CD14-positive monocyte (primary cell): ENCODE measurements around the gene FDPS. TPM values are rescaled to one million over a fixed set of nuclear protein-coding genes. Genes with fewer than 3 reads are reported as not detected.

Experiments used
- DNase-seq, 3 donors: peaks; one replicate each; pipeline ENCODE4 v3.0.0-alpha.2; 2011 to 2022
- H2AFZ ChIP-seq: 2 replicates; pipeline ENCODE4 v1.6.0; 2012; ENCODE audit warnings: mild to moderate bottlenecking, low read depth, low read length, inconsistent platforms; ENCODE audit not compliant: insufficient read depth, poor library complexity, severe bottlenecking
- H3K27ac ChIP-seq, 2 donors: 1 replicate in 1 of 2; 2 replicates in 1 of 2; pipeline ENCODE4 v1.5.1; 2012 to 2013; ENCODE audit warnings: low read length in 2 of 2, control low read depth in 1 of 2, inconsistent platforms in 1 of 2, low read depth in 1 of 2, mild to moderate bottlenecking in 1 of 2
- H3K27me3 ChIP-seq, 2 donors: one replicate each; pipeline versions ENCODE4 v1.6.0 to v1.6.1; 2011 to 2013; ENCODE audit warnings: low read length in 2 of 2; ENCODE audit not compliant: control insufficient read depth in 2 of 2, insufficient read depth in 2 of 2
- H3K36me3 ChIP-seq, 2 donors: replicated peaks in 1 of 2; 1 replicate in 1 of 2; 2 replicates in 1 of 2; pipeline versions ENCODE4 v1.5.1 to v1.6.1; 2012 to 2013; ENCODE audit warnings: low read length in 2 of 2, control low read depth in 1 of 2, inconsistent platforms in 1 of 2, mild to moderate bottlenecking in 1 of 2; ENCODE audit not compliant: insufficient read depth in 2 of 2, control insufficient read depth in 1 of 2
- H3K4me1 ChIP-seq, 2 donors: 1 replicate in 1 of 2; 2 replicates in 1 of 2; pipeline versions ENCODE4 v1.5.1 to v1.6.1; 2012 to 2013; ENCODE audit warnings: low read length in 2 of 2, control low read depth in 1 of 2, inconsistent platforms in 1 of 2, mild to moderate bottlenecking in 1 of 2, moderate library complexity in 1 of 2; ENCODE audit not compliant: insufficient read depth in 2 of 2, control insufficient read depth in 1 of 2
- H3K4me2 ChIP-seq: replicated peaks from 2 replicates; pipeline ENCODE3; 2012; ENCODE audit warnings: low read length, moderate library complexity, mild to moderate bottlenecking; ENCODE audit not compliant: poor library complexity, severe bottlenecking; ENCODE audit errors: extremely low read depth
- H3K4me3 ChIP-seq, 3 experiments: fragments of 200-600 bp in 1 of 3; sonication (generic) in 1 of 3; replicated peaks in 1 of 3; 1 replicate in 2 of 3; 2 replicates in 1 of 3; pipeline ENCODE4 v1.5.1; 2011 to 2013; ENCODE audit warnings: low read length in 3 of 3, mild to moderate bottlenecking in 3 of 3, control low read depth in 2 of 3, low read depth in 2 of 3, inconsistent platforms in 1 of 3, moderate library complexity in 1 of 3
- H3K79me2 ChIP-seq: 2 replicates; pipeline ENCODE4 v1.6.0; 2012; ENCODE audit warnings: mild to moderate bottlenecking, control low read depth, inconsistent platforms, low read length, moderate library complexity; ENCODE audit not compliant: insufficient read depth
- H3K9ac ChIP-seq: 2 replicates; pipeline ENCODE4 v1.6.0; 2017; ENCODE audit warnings: low read length, mild to moderate bottlenecking; ENCODE audit not compliant: insufficient read depth, poor library complexity, severe bottlenecking
- H3K9me3 ChIP-seq, 2 donors: replicated peaks in 1 of 2; 1 replicate in 1 of 2; 2 replicates in 1 of 2; pipeline versions ENCODE4 v1.5.1 to v1.6.1; 2012 to 2013; ENCODE audit warnings: low read length in 2 of 2, control low read depth in 1 of 2; ENCODE audit not compliant: control insufficient read depth in 1 of 2, insufficient read depth in 1 of 2
- H4K20me1 ChIP-seq: 2 replicates; pipeline ENCODE4 v1.6.0; 2012; ENCODE audit warnings: mild to moderate bottlenecking, low read length, control low read depth, moderate library complexity; ENCODE audit not compliant: insufficient read depth
- H3K27ac Mint-ChIP-seq, 7 donors: one replicate each; pipeline ENCODE4 v1.8.0; 2020; ENCODE audit warnings: mild to moderate bottlenecking in 7 of 7, mixed read lengths in 7 of 7, moderate library complexity in 6 of 7, inconsistent platforms in 2 of 7
- H3K27me3 Mint-ChIP-seq, 3 donors: one replicate each; pipeline ENCODE4 v1.8.0; 2021 to 2022; ENCODE audit warnings: low read depth in 3 of 3, mild to moderate bottlenecking in 3 of 3, mixed read lengths in 3 of 3, moderate library complexity in 3 of 3, inconsistent platforms in 1 of 3
- H3K36me3 Mint-ChIP-seq, 2 donors: one replicate each; pipeline ENCODE4 v1.8.0; 2020; ENCODE audit warnings: mixed read lengths in 2 of 2, inconsistent platforms in 1 of 2, mild to moderate bottlenecking in 1 of 2
- H3K4me1 Mint-ChIP-seq: one replicate; pipeline ENCODE4 v1.8.0; 2020; ENCODE audit warnings: mild to moderate bottlenecking, mixed read lengths
- H3K4me3 Mint-ChIP-seq, 2 donors: one replicate each; pipeline ENCODE4 v1.8.0; 2020; ENCODE audit warnings: mild to moderate bottlenecking in 2 of 2, mixed read lengths in 2 of 2, moderate library complexity in 1 of 2
- H3K9me3 Mint-ChIP-seq, 7 donors: one replicate each; pipeline ENCODE4 v1.8.0; 2020 to 2022; ENCODE audit warnings: mixed read lengths in 7 of 7, mild to moderate bottlenecking in 6 of 7, moderate library complexity in 6 of 7, inconsistent platforms in 2 of 7
- WGBS: methylation state at CpG from one replicate; pipeline ENCODE4 v1.1.5; 2013; ENCODE audit warnings: missing lambda C conversion rate; ENCODE audit not compliant: insufficient coverage; 5-methylcytosine and 5-hydroxymethylcytosine counted together
- intact Hi-C, 2 donors: fragments of 100-400 bp; cut with micrococcal nuclease; formaldehyde crosslinking; loops; one replicate each; pipeline versions ENCODE4 v1.15.0 to v1.15.1; 2023
- polyA plus RNA-seq, 3 donors: library from polyadenylated mRNA; depleted of rRNA in 1 of 3; unstranded in 2 of 3; stranded (reverse) in 1 of 3; fragments of 300-500 nt in 2 of 3; fragments of >200 nt in 1 of 3; fragmentation: Illumina TruSeq in 2 of 3; gene quantifications; 1 replicate in 2 of 3; 2 replicates in 1 of 3; pipeline ENCODE4 v1.2.3, GENCODE V29; 2012 to 2021
- TF ChIP-seq, protein P1 (sequence below): fragments of 200-600 bp; IDR thresholded peaks from one replicate; pipeline ENCODE4 v1.8.0; 2022; ENCODE audit warnings: antibody characterized with exemption, mild to moderate bottlenecking

The FDPS gene
- polyA plus RNA-seq, 3 donors, result 92.5 to 123 (median 117) TPM

DNA sequence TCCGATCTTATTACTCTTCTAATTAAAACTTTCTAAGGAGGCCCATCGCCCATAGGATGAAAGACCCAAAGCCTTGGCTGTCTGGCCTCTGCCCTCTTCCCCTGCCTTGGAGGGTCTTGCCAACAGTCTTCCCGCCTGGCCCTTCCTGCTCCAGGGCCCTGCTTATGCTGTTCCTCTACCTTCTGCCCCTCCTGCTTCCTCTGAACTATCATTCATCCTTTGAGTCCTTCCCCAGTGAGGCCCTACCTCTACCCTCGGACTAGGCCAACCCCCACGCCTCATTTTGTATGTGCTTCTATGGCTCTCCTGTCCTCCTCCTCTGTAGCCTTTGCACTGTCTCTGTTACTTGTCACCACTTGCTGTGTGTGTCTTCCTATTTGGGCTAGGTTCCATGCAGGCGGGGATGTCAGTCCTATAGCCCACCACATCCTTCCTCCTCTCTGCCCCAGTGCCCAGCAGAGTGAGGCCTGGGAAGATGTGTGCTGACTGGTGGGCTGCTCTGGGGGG lies 17.4 kb downstream of the FDPS start:
- no peaks in the 10 kb centered on the region for H3K9me3 ChIP-seq
- TF ChIP-seq, protein P1, sequence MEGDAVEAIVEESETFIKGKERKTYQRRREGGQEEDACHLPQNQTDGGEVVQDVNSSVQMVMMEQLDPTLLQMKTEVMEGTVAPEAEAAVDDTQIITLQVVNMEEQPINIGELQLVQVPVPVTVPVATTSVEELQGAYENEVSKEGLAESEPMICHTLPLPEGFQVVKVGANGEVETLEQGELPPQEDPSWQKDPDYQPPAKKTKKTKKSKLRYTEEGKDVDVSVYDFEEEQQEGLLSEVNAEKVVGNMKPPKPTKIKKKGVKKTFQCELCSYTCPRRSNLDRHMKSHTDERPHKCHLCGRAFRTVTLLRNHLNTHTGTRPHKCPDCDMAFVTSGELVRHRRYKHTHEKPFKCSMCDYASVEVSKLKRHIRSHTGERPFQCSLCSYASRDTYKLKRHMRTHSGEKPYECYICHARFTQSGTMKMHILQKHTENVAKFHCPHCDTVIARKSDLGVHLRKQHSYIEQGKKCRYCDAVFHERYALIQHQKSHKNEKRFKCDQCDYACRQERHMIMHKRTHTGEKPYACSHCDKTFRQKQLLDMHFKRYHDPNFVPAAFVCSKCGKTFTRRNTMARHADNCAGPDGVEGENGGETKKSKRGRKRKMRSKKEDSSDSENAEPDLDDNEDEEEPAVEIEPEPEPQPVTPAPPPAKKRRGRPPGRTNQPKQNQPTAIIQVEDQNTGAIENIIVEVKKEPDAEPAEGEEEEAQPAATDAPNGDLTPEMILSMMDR, result no peak
- Mint-ChIP-seq H3K27me3 (peaks cover 2 to 5% (median 2%) of the 10 kb centered on the region in 3 donors), H3K27ac (peak overlapping the region in 2 of 7 donors; percentile 41 to 83), H3K36me3 (peaks cover 13 to 32% of the 10 kb centered on the region in 2 donors), H3K4me3 (peak overlapping the region in 1 of 2 donors; percentile 50), H3K4me1 (peaks cover 31% of the 10 kb centered on the region), H3K9me3 (no peaks in the 10 kb centered on the region)
- no peak overlapping the region for H3K9ac ChIP-seq
- H4K20me1 ChIP-seq, result peaks cover 29% of the 10 kb centered on the region
- intact Hi-C loops, result no loop called here
- H3K4me3 ChIP-seq, result no peak overlapping the region
- no peaks in the 10 kb centered on the region for H3K27me3 ChIP-seq
- peaks cover 21 to 37% of the 10 kb centered on the region in 2 donors for H3K4me1 ChIP-seq
- no peak overlapping the region for H2AFZ ChIP-seq
- H3K79me2 ChIP-seq, result peaks cover 16% of the 10 kb centered on the region
- H3K4me2 ChIP-seq, result peak overlapping the region; percentile 78
- H3K36me3 ChIP-seq, result peaks cover 12 to 27% of the 10 kb centered on the region in 2 donors
- H3K27ac ChIP-seq, result no peak overlapping the region
- DNase-seq, result no peak
- WGBS, result 70% methylated on average over 5 of the region's 6 CpGs

DNA sequence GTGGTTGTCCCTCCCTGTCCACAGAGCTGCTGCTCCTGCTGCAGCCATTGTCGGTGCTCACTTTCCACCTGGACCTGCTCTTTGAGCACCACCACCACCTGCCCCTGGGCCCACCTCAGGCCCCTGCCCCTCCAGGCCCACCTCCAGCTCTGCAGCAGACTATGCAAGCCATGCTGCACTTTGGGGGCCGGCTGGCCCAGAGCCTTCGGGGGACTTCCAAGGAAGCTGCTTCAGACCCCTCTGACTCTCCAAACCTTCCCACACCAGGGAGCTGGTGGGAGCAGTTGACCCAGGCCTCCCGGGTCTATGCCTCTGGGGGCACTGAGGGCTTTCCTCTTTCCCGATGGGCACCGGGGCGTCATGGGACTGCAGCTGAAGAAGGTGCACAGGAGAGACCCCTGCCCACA lies 18.0 kb downstream of the FDPS start:
- Histone ChIP-seq H4K20me1 (peaks cover 24% of the 10 kb centered on the region), H3K9ac (no peak overlapping the region), H3K27ac (no peak overlapping the region), H3K79me2 (peaks cover 16% of the 10 kb centered on the region), H3K4me1 (peaks cover 15 to 32% of the 10 kb centered on the region in 2 donors), H3K36me3 (peaks cover 16 to 33% of the 10 kb centered on the region in 2 donors), H3K27me3 (no peaks in the 10 kb centered on the region), H2AFZ (no peak overlapping the region), H3K9me3 (no peaks in the 10 kb centered on the region), H3K4me3 (no peak overlapping the region), H3K4me2 (no peak overlapping the region)
- Mint-ChIP-seq H3K4me1 (peaks cover 30% of the 10 kb centered on the region), H3K27ac (peak overlapping the region in 1 of 7 donors; percentile 50), H3K27me3 (peaks cover 2 to 4% (median 2%) of the 10 kb centered on the region in 3 donors), H3K36me3 (peaks cover 18 to 38% of the 10 kb centered on the region in 2 donors), H3K9me3 (no peaks in the 10 kb centered on the region), H3K4me3 (no peak overlapping the region)
- DNase-seq, result no peak
- TF ChIP-seq, protein P1, result no peak
- WGBS, result no CpG with 5 or more reads among the region's 7 CpGs
- intact Hi-C loops, result no loop called here
